ENCODE data around the gene EFCAB11. TPM values are rescaled to one million over a fixed set of nuclear protein-coding genes. Genes with fewer than 3 reads are reported as not detected.

Gene EFCAB11
- total RNA-seq, 1 experiment from 2014 or later = 18.1 TPM

- no peaks in the 10 kb centered on the region for H3K79me2 ChIP-seq (ENCODE audit: insufficient read depth, low read length)
- no peak overlapping the region for H3K9ac ChIP-seq (ENCODE audit: low read length)
- POLR2A ChIA-PET = no interaction called here
- BruUV-seq (replicated peaks) = no TSS peak
- intact Hi-C loops (cut with micrococcal nuclease) = loop anchor here (10.0 kb wide), 1 partner anchor 1946 kb away; no protein-coding TSS in a partner anchor
- RAD21 ChIA-PET (ENCODE audit: low non-redundant PET in 1 of 2, low total read pairs in 2 of 2, uncharacterized antibody in 2 of 2, unreplicated experiment in 2 of 2) = no interaction called here
- H3K36me3 ChIP-seq (ENCODE audit: control insufficient read depth in 1 of 2, insufficient read depth in 2 of 2, low read length in 2 of 2) = no peaks in the 10 kb centered on the region
- no peaks in the 10 kb centered on the region for H3K27me3 ChIP-seq (ENCODE audit: insufficient read depth, low read length)
- DNase-seq (ENCODE audit: low read depth, low spot score) (no peak), ATAC-seq (no peak)
- H3K4me2 ChIP-seq (ENCODE audit: low read length) = no peak overlapping the region
- H3K4me3 ChIP-seq (replicated peaks in 1 of 2; ENCODE audit: low read depth in 1 of 2, low read length in 2 of 2) = no peak overlapping the region
- no peaks in the 10 kb centered on the region for H3K4me1 ChIP-seq (ENCODE audit: control insufficient read depth in 1 of 2, insufficient read depth in 2 of 2, low read length in 2 of 2)
- no peaks in the 10 kb centered on the region for H3K9me2 ChIP-seq (ENCODE audit: insufficient read depth)
- CTCF ChIA-PET = no interaction called here
- no peaks in the 10 kb centered on the region for H3K9me3 ChIP-seq (ENCODE audit: control insufficient read depth in 1 of 2, insufficient read depth in 1 of 2, low read depth in 1 of 2, low read length in 2 of 2)
- H2AFZ ChIP-seq (ENCODE audit: low read depth, low read length, poor library complexity, severe bottlenecking) = no peak overlapping the region
- H3K27ac ChIP-seq (ENCODE audit: low read depth, low read length) = no peak overlapping the region
- no peaks in the 10 kb centered on the region for H4K20me1 ChIP-seq (ENCODE audit: insufficient read depth)
- no peak for TF ChIP-seq EGR1 (IDR thresholded peaks at IDR 0.05; ENCODE audit: low read depth)
- no peak for TF ChIP-seq EZH2 (IDR thresholded peaks at IDR 0.05)
- TF ChIP-seq POLR2A (IDR thresholded peaks at IDR 0.05; ENCODE audit: borderline replicate concordance, extremely low read depth, insufficient read depth, insufficient read length) = no peak
- TF ChIP-seq EZH2phosphoT487 (IDR thresholded peaks at IDR 0.05; ENCODE audit: borderline replicate concordance) = no peak
Observed at GRCh38 chr14:89890589-89890988, 63.9 kb downstream of the EFCAB11 start.

GRCh38 chr14:89889626-89890025 lies 64.9 kb downstream of the EFCAB11 start:
- TF ChIP-seq ZBTB33 (IDR thresholded peaks at IDR 0.05; ENCODE audit: extremely low read depth, insufficient replicate concordance, low read length) (no peak), SP1 (IDR thresholded peaks at IDR 0.05; ENCODE audit: low read depth) (no peak), ZNF274 (IDR thresholded peaks at IDR 0.05; ENCODE audit: low read depth, low read length) (no peak), FOSL1 (IDR thresholded peaks at IDR 0.05; ENCODE audit: low read depth) (no peak), SIN3A (IDR thresholded peaks at IDR 0.05; ENCODE audit: low read depth) (no peak), MAX (IDR thresholded peaks at IDR 0.05) (no peak)
- ChIA-PET POLR2A (no interaction called here), RAD21 (ENCODE audit: low non-redundant PET in 1 of 2, low total read pairs in 2 of 2, uncharacterized antibody in 2 of 2, unreplicated experiment in 2 of 2) (no interaction called here), CTCF (no interaction called here)
- DNase-seq (ENCODE audit: low read depth, low spot score) (no peak), ATAC-seq (no peak)
- Histone ChIP-seq H3K27ac (ENCODE audit: low read depth, low read length) (no peak overlapping the region), H3K27me3 (ENCODE audit: insufficient read depth, low read length) (no peaks in the 10 kb centered on the region), H3K36me3 (ENCODE audit: control insufficient read depth in 1 of 2, insufficient read depth in 2 of 2, low read length in 2 of 2) (no peaks in the 10 kb centered on the region), H3K4me2 (ENCODE audit: low read length) (no peak overlapping the region), H2AFZ (ENCODE audit: low read depth, low read length, poor library complexity, severe bottlenecking) (no peak overlapping the region), H3K9me2 (ENCODE audit: insufficient read depth) (no peaks in the 10 kb centered on the region), H3K4me1 (ENCODE audit: control insufficient read depth in 1 of 2, insufficient read depth in 2 of 2, low read length in 2 of 2) (no peaks in the 10 kb centered on the region), H4K20me1 (ENCODE audit: insufficient read depth) (no peaks in the 10 kb centered on the region), H3K9me3 (ENCODE audit: control insufficient read depth in 1 of 2, insufficient read depth in 1 of 2, low read depth in 1 of 2, low read length in 2 of 2) (no peaks in the 10 kb centered on the region), H3K4me3 (replicated peaks in 1 of 2; ENCODE audit: low read depth in 1 of 2, low read length in 2 of 2) (no peak overlapping the region), H3K79me2 (ENCODE audit: insufficient read depth, low read length) (no peaks in the 10 kb centered on the region), H3K9ac (ENCODE audit: low read length) (no peak overlapping the region)
- BruUV-seq (replicated peaks) = no TSS peak
- intact Hi-C loops (cut with micrococcal nuclease) = loop anchor here (10.0 kb wide), 1 partner anchor 1945 kb away; no protein-coding TSS in a partner anchor
